DMS153 treated with DMSO at 0.1 percent for 48 hours (cell line): ENCODE data around the gene FGFR3.

Source experiments
- DNase-seq: peaks from one replicate; lab custom pipeline; 2025; ENCODE audit not compliant: unreplicated experiment; lab: John Stamatoyannopoulos, UW

FGFR3 gene

DNA sequence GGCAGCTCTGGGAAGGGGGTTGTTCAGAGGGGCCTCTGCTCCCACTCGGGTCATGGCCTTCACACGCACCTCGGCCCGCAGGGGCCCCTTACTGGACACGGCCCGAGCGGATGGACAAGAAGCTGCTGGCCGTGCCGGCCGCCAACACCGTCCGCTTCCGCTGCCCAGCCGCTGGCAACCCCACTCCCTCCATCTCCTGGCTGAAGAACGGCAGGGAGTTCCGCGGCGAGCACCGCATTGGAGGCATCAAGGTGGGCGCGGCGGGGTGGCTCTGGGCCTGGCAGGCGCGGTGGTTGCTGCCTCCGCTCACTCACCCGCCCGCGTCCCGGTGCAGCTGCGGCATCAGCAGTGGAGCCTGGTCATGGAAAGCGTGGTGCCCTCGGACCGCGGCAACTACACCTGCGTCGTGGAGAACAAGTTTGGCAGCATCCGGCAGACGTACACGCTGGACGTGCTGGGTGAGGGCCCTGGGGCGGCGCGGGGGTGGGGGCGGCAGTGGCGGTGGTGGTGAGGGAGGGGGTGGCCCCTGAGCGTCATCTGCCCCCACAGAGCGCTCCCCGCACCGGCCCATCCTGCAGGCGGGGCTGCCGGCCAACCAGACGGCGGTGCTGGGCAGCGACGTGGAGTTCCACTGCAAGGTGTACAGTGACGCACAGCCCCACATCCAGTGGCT lies 8.3 kb downstream of the FGFR3 start:
- DNase-seq: no peak

GRCh38 chr4:1802151-1802715 lies 9.1 kb downstream of the FGFR3 start:
- DNase-seq: no peak

DNA sequence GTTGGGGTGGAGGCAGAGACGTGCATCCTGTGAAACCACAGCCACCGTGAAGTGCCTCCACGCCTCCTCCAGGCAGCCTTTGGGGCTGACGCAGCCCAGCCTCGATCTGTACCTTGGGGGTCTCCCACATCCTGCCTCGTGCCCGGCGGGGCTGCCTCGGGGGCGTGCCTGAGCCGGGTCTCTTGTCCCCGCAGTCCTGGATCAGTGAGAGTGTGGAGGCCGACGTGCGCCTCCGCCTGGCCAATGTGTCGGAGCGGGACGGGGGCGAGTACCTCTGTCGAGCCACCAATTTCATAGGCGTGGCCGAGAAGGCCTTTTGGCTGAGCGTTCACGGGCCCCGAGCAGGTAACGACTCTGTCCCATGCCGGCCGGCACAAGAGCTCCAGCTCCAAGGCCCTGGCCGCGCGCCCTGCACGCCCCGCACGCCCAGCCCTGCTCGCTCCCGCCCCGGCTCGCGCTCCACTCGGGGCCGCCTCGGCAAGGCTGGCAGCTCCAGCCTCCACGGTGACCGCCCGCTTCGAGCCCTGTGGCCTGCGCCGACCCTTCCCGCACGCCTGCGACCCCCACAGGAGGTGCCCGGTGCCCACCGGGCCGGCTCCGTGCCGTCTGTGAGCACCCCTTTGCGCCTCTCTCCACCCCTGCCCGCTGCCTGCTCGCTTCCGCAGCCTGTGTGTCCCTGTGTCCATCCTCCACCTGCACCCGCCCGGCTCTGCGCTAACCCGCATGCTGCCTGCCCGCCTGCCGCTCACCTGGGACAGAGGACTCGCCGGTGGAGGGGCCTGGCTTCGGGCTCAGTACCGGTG lies 9.8 kb downstream of the FGFR3 start:
- no peak for DNase-seq

GRCh38 chr4:1803523-1804423 lies 10.7 kb downstream of the FGFR3 start:
- DNase-seq: no peak

GRCh38 chr4:1804638-1805492 lies 11.8 kb downstream of the FGFR3 start:
- no peak for DNase-seq

DNA sequence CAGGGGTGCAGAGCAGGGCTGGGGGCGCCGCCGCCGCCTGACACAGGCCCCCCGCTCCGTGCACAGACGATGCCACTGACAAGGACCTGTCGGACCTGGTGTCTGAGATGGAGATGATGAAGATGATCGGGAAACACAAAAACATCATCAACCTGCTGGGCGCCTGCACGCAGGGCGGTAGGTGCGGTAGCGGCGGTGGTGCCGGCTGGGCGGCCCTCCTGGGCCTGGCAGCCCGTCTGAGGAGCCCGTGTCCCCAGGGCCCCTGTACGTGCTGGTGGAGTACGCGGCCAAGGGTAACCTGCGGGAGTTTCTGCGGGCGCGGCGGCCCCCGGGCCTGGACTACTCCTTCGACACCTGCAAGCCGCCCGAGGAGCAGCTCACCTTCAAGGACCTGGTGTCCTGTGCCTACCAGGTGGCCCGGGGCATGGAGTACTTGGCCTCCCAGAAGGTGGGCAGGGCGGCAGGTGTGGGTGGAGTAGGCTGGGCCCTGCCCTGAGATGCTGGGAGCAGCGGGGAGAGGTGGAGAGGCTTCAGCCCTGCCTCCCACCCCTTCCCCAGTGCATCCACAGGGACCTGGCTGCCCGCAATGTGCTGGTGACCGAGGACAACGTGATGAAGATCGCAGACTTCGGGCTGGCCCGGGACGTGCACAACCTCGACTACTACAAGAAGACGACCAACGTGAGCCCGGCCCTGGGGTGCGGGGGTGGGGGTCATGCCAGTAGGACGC lies 12.6 kb downstream of the FGFR3 start:
- DNase-seq: no peak

DNA sequence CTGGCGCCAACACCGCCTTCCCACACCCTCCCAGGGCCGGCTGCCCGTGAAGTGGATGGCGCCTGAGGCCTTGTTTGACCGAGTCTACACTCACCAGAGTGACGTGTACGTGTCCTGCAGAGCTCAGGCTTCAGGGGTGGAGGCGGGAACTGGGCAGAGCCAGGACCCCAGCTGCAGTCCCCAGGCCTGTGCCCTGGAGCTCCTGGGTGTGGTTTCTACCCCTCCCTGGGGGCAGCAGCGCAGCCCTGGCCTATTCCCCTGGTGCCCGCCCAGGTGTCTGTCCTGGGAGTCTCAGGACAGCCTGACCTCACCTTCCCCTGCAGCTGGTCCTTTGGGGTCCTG lies 13.1 kb downstream of the FGFR3 start:
- no peak for DNase-seq

GRCh38 chr4:1806596-1807331 lies 13.7 kb downstream of the FGFR3 start:
- DNase-seq: no peak

DNA sequence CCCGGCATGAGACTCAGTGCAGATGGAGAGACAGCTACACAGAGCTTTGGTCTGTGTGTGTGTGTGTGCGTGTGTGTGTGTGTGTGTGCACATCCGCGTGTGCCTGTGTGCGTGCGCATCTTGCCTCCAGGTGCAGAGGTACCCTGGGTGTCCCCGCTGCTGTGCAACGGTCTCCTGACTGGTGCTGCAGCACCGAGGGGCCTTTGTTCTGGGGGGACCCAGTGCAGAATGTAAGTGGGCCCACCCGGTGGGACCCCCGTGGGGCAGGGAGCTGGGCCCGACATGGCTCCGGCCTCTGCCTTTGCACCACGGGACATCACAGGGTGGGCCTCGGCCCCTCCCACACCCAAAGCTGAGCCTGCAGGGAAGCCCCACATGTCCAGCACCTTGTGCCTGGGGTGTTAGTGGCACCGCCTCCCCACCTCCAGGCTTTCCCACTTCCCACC lies 14.3 kb downstream of the FGFR3 start:
- no peak for DNase-seq

DNA sequence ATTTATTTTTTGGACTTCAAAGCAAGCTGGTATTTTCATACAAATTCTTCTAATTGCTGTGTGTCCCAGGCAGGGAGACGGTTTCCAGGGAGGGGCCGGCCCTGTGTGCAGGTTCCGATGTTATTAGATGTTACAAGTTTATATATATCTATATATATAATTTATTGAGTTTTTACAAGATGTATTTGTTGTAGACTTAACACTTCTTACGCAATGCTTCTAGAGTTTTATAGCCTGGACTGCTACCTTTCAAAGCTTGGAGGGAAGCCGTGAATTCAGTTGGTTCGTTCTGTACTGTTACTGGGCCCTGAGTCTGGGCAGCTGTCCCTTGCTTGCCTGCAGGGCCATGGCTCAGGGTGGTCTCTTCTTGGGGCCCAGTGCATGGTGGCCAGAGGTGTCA lies 15.3 kb downstream of the FGFR3 start:
- DNase-seq: no peak

GRCh38 chr4:1808851-1809753 lies 16.0 kb downstream of the FGFR3 start:
- no peak for DNase-seq

DNA sequence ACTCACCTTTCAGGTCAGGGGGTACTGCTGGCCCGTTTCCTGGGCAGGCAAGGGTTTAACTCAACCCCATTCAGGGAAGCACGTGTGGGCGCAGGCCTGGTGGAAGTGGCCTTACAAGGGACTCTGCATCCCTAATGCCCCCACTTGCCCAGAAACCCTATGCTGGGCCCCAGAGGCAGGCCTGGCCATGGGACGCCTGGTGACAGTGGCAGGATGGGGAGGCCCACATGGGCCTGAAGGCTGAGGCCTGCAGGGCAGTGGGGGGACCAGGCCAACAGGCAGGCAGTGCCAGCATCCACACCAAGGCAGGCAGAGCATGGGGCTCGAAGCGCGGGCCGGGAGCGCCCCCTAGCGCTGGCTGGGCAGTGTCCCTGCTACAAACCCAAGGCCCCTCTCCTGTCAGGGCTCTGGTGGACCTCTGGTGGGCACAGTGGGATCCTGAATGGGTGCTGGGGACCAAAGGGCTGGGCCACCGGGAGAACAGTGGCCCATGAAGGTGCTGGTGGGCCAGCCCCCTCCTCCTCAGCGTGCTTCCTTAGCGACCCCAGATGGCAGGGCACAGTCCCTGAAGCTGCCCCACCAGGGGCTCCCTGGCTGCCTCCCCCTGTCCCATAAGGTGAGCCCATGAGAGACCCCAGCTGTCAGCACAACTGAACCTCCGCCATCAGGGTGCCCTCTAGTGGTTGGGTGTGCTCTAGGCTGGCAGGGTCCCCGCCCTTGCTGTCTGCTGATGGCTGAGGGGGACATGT lies 16.8 kb downstream of the FGFR3 start:
- no peak for DNase-seq

- no peak for DNase-seq
Observed at GRCh38 chr4:1810765-1811164, 17.7 kb downstream of the FGFR3 start.

GRCh38 chr4:1812720-1813119 lies 19.6 kb downstream of the FGFR3 start:
- DNase-seq: no peak

DNA sequence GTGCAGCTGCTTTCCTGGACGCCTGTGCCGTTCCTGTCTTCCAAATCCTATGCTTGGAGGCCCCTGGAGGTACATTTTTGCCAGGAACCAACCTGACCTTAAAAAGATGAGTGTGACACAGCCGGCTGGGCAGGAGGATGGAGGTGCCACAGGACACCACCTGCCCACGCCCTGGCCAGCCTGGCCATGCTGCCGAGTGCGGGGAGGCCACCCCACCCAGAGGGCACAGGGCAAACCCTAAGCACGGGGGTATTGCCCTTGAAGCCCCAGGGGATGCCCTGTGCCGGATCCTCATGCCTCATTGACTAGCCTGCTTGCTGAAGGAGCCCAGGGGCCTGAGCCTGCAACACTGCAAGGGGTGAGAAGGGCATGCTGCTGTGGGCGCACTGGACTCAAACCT lies 20.1 kb downstream of the FGFR3 start:
- DNase-seq: no peak

DNA sequence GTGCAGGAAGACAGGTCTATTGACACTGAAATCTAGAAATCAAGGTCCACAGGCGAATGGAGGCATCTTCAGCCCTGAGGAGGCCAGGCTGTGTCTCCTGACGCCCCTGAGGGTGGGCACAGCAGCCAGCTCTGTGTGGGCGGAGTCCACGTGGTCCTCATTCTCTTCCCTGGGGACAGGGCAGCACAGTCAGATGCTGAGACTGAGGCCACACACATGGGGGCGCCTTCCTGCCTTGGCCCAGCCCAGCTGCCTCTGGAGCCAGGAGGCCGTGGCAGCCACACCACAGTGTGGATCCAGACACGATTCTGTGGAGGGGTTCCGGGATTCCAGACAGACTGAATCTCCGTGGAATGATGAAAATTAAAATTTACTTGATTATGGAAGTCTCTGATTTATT lies 20.8 kb downstream of the FGFR3 start:
- no peak for DNase-seq

GRCh38 chr4:1814453-1814852 lies 21.4 kb downstream of the FGFR3 start:
- no peak for DNase-seq
